ES-I3 (cell line): ENCODE measurements around the gene ZBTB8A.
A peak's percentile ranks its signal among the peaks of the same experiment; 100 is the strongest.
"Not testable (repeated sequence)": the region's sequence is repeated elsewhere in the genome, so short reads cannot be mapped to it uniquely, and the experiment has no call there.

ENCODE experiments used
- H3K36me3 ChIP-seq: 2 replicates; pipeline ENCODE4 v1.6.1; 2013; ENCODE audit warnings: mild to moderate bottlenecking, low read length, control low read depth, moderate library complexity; ENCODE audit not compliant: insufficient read depth
- H3K4me1 ChIP-seq: 2 replicates; pipeline ENCODE4 v1.6.1; 2013; ENCODE audit warnings: mild to moderate bottlenecking, control low read depth, low read length; ENCODE audit not compliant: insufficient read depth
- H3K9ac ChIP-seq: 2 replicates; pipeline ENCODE4 v1.6.1; 2013; ENCODE audit warnings: low read depth, mild to moderate bottlenecking, low read length, moderate library complexity
- H3K9me3 ChIP-seq: 2 replicates; pipeline ENCODE4 v1.6.1; 2013; ENCODE audit warnings: mild to moderate bottlenecking, low read length, moderate library complexity; ENCODE audit not compliant: control insufficient read depth, insufficient read depth

The ZBTB8A gene

DNA sequence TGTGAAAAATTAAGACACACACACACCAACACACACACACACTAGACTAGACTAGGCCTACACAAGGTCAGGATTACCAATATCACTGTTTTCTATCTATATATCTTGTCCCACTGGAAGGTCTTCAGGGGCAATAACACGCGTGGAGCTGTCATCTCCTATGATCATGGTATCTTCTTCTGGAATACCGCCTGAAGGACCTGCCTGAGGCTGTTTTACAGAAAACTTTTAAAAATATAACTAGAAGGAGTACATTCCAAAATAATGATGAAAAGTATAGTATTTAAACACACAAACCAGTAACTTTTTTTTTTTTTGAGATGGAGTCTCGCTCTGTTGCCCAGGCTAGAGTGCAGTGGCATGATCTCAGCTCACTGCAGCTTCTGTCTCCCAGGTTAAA, 20.3 kb upstream of the ZBTB8A start:
- no peaks in the 10 kb centered on the region for H3K4me1 ChIP-seq
- no peak overlapping the region for H3K9ac ChIP-seq
- no peaks in the 10 kb centered on the region for H3K36me3 ChIP-seq
- H3K9me3 ChIP-seq, result no peaks in the 10 kb centered on the region

DNA sequence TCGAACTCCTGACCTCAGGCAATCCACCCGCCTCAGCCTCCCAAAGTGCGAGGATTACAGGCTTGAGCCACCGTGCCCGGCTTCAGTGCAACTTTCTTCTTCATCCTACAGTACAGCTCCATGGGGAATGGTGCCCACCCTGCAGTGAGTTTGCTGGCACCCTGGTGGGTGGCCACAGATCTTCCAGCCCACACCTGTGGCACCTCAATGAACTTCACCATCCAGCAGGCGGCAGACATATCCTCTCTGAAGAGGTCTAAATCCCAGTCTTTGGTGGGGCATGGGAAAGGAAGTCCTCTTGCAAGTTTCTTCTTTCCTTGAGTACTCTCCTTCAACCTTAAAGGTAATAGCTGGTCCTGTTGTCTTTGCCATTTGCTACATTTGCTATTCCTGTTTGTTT, 18.1 kb upstream of the ZBTB8A start:
- no peaks in the 10 kb centered on the region for H3K9me3 ChIP-seq
- H3K9ac ChIP-seq, result peak overlapping the region; percentile 62; the same call in 1 of the 2 replicates
- no peaks in the 10 kb centered on the region for H3K36me3 ChIP-seq

DNA sequence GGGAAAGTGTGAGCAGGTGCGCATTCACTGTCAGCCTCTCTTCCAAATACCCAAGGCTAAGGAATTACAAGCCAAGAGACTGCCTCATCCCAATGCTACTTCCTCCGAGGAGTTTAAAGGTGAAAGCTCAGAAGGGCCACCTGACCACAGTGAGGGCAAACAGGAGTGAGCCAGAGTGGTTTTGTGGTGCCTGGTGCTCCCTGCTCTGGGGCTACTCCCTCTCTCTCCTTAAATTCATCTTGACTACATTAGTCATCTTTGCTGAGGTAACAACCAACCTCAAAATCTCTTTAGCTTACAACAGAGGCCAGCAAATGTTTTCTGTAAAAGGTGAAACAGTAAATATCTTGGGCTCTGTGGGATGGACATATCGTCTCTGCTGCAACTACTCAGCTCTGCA, 14.2 kb upstream of the ZBTB8A start:
- no peak overlapping the region for H3K9ac ChIP-seq
- no peaks in the 10 kb centered on the region for H3K4me1 ChIP-seq
- no peaks in the 10 kb centered on the region for H3K36me3 ChIP-seq
- no peaks in the 10 kb centered on the region for H3K9me3 ChIP-seq

More for the DNA sequence above, 18.1 kb upstream of the ZBTB8A start:
- H3K4me1 ChIP-seq, result no peaks in the 10 kb centered on the region

DNA sequence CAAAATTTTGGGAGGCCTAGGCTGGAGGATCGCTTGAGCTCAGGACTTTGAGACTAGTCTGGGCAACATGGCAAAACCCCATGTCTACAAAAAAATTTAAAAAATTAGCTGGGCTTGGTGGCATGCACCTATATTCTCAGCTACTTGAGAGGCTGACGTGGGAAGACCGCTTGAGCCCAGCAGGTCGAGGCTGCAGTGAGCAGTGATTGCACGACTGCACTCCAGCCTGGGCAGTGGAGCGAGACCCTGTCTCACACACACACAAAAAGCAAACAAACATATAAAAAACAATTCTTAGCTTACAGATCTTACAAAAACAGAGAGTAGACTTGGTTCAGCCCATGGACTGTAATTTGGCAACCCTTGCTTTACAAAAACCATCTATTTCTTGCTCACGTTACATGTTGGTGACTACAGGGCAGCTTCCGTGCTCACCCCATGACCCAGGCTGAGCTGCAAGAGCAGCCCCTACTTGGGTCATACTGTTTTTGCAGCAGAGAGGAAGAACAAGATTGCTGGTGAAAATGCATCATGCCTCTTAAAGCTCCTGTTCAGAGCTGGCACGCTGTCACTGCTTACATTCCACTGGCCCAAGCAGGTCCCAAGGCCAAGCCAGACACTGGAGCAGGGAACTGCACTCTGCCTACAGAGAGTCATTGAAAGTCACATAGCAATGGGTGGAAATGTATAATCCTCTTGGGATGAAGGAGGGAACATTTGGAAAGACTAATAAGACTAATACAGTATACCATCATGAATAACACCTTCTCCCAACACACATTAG, 13.4 kb upstream of the ZBTB8A start:
- Histone ChIP-seq H3K9ac (no peak overlapping the region), H3K4me1 (no peaks in the 10 kb centered on the region), H3K9me3 (no peaks in the 10 kb centered on the region), H3K36me3 (no peaks in the 10 kb centered on the region)

DNA sequence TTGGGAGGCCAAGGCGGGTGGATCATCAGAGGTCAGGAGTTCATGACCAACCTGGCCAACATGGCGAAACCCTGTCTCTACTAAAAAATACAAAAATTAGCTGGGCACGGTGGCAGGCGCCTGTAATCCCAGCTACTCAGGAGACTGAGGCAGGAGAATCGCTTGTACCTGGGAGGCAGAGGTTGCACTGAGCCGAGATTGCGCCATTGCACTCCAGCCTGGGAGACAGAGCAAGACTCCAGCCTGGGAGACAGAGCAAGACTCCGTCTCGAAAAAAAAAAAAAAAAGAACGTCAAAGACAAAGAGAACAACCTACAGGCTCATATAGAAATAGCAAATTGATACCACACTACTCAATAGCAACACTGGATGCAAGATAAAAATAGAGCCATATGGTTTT, 10.7 kb upstream of the ZBTB8A start:
- H3K9me3 ChIP-seq, H3K9ac ChIP-seq, H3K4me1 ChIP-seq, H3K36me3 ChIP-seq: not testable (repeated sequence)

DNA sequence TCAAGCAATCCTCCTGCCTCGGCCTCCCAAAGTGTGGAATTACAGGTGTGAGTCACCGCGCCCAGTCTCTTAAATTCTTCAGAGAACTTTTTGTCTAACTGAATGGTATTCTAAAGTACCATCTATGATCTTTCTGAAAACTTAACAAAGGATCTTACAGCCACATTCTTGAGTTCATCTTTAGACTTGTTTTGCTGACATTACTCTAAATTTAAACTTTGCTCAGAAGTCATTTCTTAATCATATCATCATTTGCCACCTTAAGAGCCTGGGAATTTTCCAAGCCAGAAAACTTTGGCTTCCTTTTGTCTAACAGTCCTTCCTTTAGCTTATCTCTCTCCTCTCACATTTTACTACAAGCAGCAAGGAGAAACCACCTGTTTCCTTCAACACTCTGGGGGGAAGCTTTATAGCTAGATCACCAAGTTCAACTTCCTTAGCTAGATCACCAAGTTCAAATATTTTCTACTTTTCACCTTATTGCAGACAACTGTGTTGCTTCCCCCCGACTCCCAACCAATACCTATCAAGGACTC, 5.4 kb upstream of the ZBTB8A start:
- Histone ChIP-seq H3K9me3 (no peaks in the 10 kb centered on the region), H3K36me3 (no peaks in the 10 kb centered on the region), H3K4me1 (no peaks in the 10 kb centered on the region; the same call in 1 of the 2 replicates), H3K9ac (no peak overlapping the region)

DNA sequence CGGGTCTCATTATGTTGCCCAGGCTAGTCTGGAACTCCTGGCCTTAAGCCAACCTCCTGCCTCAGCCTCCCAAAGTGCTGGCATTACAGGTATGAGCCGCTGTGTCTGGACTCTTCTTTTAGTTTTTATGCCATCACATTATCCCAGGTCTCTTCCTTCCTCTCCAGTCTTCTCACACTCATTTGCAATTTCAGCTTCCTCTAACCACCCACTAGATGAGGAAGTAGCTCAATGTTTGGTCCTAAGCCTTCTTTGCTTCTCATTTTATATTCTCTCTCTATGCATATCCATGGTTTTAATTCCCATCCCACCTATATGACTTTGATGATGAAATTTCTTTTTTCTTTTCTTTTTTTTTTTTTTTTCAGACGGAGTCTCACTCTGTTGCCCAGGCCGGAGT, 3.1 kb upstream of the ZBTB8A start:
- H3K36me3 ChIP-seq, result no peaks in the 10 kb centered on the region
- H3K9me3 ChIP-seq, result no peaks in the 10 kb centered on the region
- H3K4me1 ChIP-seq, result no peaks in the 10 kb centered on the region; the same call in 1 of the 2 replicates
- no peak overlapping the region for H3K9ac ChIP-seq

DNA sequence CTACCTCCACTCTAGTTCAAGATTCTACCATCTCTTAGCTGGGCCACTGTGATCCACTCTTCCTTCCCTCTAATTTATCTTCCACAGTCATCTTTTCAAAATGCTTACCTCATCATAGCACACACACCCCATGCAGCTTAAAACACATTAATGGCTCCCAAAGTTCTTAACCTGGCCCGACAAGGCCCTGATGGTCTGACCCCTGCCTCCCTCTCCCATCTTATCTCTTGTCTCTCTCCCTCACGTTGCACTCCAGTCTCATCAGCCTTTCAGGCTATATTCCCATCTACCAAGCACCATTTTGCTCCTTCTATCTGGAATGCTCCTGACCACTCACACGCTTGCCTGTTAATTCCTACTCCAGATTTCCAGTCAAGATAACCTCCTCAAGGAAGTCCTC, 2.5 kb upstream of the ZBTB8A start:
- Histone ChIP-seq H3K4me1 (no peaks in the 10 kb centered on the region; the same call in 1 of the 2 replicates), H3K9me3 (no peaks in the 10 kb centered on the region), H3K36me3 (no peaks in the 10 kb centered on the region), H3K9ac (no peak overlapping the region)

DNA sequence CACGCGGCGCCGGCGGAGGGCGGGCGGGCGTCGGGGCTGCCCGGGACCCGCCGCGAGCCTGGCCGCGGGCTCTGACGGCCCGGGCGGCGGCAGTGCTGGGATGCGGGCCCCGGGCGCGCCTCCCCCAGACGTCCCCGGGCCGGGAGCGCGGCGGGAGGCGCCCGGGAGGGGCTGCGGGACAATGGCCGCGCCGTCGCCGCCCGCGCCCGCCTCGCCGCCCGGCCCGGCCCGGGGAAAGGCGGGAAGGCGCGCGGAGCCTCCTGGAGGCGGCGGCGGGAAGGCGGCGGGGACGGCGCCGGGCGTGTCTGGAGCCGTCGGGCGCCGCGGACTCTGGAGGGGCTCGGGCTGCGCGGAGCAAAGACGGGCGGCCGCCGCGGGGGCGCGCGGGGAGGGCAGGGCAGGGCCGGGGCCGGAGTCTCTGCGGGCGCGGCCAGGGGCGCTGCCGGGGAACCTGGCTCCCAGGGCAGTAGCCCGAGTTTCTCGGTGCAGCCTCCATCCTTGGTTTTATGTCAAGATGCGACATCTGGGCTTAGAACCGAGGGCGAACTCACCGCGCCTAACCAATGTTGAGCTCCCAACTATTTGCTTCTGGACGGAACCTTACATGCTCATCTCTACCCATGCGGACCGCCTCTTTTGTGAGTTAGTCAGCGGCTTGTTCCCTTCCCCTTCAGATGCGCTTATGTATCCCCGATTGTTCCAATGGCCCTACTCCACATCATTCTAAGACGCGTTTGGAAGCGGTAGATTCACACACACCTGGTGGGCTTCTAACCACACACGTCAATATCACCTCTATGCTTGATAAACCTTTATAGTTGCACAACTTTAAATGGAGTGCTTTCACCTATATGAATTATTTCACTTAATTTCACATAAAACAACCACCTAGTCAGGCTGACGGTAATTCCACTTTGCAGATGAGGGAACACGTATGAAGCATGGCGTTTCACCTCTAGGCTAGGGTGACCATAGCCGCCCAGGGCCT, 651 bp downstream of the ZBTB8A start:
- Histone ChIP-seq H3K4me1 (peaks cover 3% of the 10 kb centered on the region; the same call in 1 of the 2 replicates), H3K9me3 (no peaks in the 10 kb centered on the region)

DNA sequence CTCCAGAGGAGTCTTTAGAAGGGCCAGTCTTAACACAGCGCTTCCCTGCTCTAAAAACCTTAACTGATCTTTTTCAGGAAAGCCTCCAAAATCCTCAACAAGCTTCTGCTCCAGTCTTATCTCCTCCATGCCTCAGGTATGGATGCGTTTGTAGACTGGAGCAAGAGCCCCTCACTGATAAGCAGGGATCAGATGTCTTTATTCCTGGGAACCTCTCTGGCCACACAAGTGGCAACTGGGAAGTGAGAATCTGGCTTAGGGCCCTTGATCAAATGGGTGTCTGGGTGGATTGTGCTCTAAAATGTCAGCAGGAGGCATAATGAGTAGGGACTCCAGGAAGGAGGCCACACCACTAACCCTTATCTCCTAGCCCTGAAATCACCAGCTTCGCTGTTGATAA, 1.4 kb downstream of the ZBTB8A start:
- Histone ChIP-seq H3K36me3 (no peaks in the 10 kb centered on the region), H3K9me3 (no peaks in the 10 kb centered on the region), H3K4me1 (peaks cover 3% of the 10 kb centered on the region; the same call in 1 of the 2 replicates), H3K9ac (peak overlapping the region; percentile 74; the same call in 1 of the 2 replicates)

More for the DNA sequence above, 651 bp downstream of the ZBTB8A start:
- H3K36me3 ChIP-seq, result no peaks in the 10 kb centered on the region
- H3K9ac ChIP-seq, result peak overlapping the region; percentile 85

DNA sequence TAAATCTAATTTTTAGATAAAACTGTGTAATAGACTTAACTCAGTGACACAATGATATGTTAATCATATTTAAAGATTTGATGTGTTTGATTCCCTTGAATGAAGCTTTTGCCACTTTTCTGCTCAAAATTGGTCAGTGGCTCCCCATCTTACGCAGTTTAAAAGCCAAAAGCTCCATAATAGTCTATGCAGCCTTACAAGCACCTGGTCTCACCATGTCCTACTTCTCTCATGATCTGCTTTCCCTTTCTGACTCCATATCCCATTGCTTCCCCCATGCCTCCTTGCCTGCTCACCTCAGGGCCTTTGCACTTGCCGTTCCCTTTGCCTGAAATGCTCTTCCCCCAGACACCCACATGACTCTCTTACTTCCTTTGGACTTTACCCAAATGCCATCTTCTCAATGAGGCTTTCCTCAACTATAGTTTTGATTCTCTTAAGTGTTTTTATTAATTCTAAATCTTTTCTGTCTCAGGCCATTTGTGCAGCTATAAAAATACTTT, 1.9 kb downstream of the ZBTB8A start:
- H3K36me3 ChIP-seq, result no peaks in the 10 kb centered on the region
- peaks cover 3% of the 10 kb centered on the region; the same call in 1 of the 2 replicates for H3K4me1 ChIP-seq
- no peaks in the 10 kb centered on the region for H3K9me3 ChIP-seq
- H3K9ac ChIP-seq, result 0 out of 2 replicates have a peak overlapping the region, but pooled peaks have one; percentile 74

DNA sequence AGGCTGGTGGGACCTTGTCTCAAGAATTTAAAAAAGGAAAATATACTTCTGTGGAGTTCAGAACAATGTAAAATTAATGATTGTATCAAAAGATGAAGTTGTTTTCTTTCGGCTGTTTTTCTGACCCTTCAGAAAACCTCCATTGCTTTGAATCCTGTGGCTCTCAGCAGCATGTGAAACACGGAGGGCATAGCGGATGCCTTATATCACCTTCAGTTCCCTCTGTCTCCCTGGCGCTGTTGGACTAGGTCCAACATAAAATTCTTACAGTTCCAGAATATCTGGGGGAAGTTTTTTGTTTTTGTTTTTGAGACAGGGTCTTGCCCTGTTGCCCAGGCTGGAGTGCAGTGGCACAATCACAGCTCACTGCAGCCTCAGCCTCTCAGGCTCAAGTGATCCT, 7.4 kb downstream of the ZBTB8A start:
- Histone ChIP-seq H3K9me3 (no peaks in the 10 kb centered on the region), H3K4me1 (0 out of 2 replicates have a peak, but pooled peaks cover 3% of the 10 kb centered on the region), H3K9ac (no peak overlapping the region), H3K36me3 (no peaks in the 10 kb centered on the region)

DNA sequence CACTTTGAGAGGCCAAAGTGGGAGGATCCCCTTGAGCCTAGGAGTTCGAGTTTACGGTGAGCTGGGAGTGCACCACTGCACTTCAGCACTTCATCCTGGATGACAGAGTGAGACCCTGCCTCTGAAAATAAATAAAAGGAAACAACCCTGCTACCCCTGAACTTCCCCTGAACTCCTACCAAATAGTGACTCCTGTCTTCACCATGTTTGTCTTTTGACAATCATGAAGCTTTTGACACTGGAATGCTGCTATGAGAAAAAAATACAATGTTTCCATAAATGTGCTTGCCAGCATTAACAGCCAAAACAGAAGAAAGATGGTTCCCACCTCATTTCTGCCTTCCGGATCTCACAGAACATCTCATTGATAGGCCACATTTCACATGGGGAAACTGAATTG, 10.4 kb downstream of the ZBTB8A start:
- no peak overlapping the region for H3K9ac ChIP-seq
- H3K4me1 ChIP-seq, result no peaks in the 10 kb centered on the region
- no peaks in the 10 kb centered on the region for H3K9me3 ChIP-seq
- no peaks in the 10 kb centered on the region for H3K36me3 ChIP-seq

DNA sequence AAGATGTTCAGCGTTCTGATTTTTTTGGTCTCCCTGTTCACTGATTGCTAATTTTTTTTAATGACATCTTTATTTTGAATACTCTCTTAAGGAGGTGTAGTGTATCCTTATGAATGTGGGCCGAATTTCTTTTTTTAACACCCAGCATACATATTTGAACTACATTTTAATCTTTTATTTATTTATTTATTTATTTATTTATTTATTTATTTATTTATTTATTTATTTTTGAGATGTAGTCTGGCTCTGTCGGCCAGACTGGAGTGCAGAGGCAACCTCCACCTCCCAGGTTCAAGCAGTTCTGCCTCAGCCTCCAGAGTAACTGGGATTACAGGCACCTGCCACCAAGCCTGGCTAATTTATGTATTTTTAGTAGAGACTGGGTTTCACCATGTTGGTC, 15.1 kb downstream of the ZBTB8A start:
- H3K36me3 ChIP-seq, result no peaks in the 10 kb centered on the region
- no peak overlapping the region for H3K9ac ChIP-seq
- H3K4me1 ChIP-seq, result no peaks in the 10 kb centered on the region
- no peaks in the 10 kb centered on the region for H3K9me3 ChIP-seq
